ENCODE data around the gene MUC13. TPM values are rescaled to one million over a fixed set of nuclear protein-coding genes. Genes with fewer than 3 reads are reported as not detected.

MUC13 gene
- under 1 TPM in 1 of 4 donors, not detected in 3; 0.19 TPM for total RNA-seq

- no peak for DNase-seq
- H3K36me3 ChIP-seq = no peaks in the 10 kb centered on the region
- H3K27me3 ChIP-seq = no peaks in the 10 kb centered on the region
- H3K4me3 ChIP-seq = no peak within 1 kb of the TSS
- 66 to 78% methylated on average over 5 of the region's 5 CpGs for WGBS, 2 donors
- intact Hi-C loops (cut with DNase I) = no loop called here
- TF ChIP-seq CTCF (IDR thresholded peaks at IDR 0.05) (no peak), POLR2A (IDR thresholded peaks at IDR 0.05) (no peak)
- H3K4me1 ChIP-seq = no peaks in the 10 kb centered on the region
- H3K9me3 ChIP-seq = no peaks in the 10 kb centered on the region
- no peak within 1 kb of the TSS for H3K27ac ChIP-seq
Measured at GRCh38 chr3:124934577-124934976, at the start of gene MUC13. MUC13 (minus strand) TSS chr3:124934751; CDS start chr3:124934712, 39 bp downstream.

- intact Hi-C loops (cut with DNase I) = no loop called here
- Histone ChIP-seq H3K36me3 (peaks cover 0 to 45% (median 5%) of the 10 kb centered on the region in 3 donors), H3K9me3 (no peaks in the 10 kb centered on the region), H3K4me1 (peaks cover 0 to 35% (median 14%) of the 10 kb centered on the region in 3 donors), H3K27ac (no peak overlapping the region), H3K27me3 (no peaks in the 10 kb centered on the region), H3K4me3 (no peak overlapping the region)
- DNase-seq = no peak
- WGBS, 2 donors = 77 to 78% methylated on average over 2 of the region's 2 CpGs
- TF ChIP-seq POLR2A (IDR thresholded peaks at IDR 0.05) = no peak
- TF ChIP-seq CTCF (IDR thresholded peaks at IDR 0.05) = no peak
Measured at GRCh38 chr3:124982855-124983254, 48.3 kb upstream of the MUC13 start.

GRCh38 chr3:124981472-124981871, 46.9 kb upstream of the MUC13 start:
- Histone ChIP-seq H3K27me3 (no peaks in the 10 kb centered on the region), H3K4me3 (no peak overlapping the region), H3K27ac (no peak overlapping the region), H3K36me3 (peaks cover 0 to 50% (median 5%) of the 10 kb centered on the region in 3 donors), H3K9me3 (no peaks in the 10 kb centered on the region), H3K4me1 (peaks cover 0 to 32% (median 13%) of the 10 kb centered on the region in 3 donors)
- no peak for TF ChIP-seq CTCF (IDR thresholded peaks at IDR 0.05)
- no peak for TF ChIP-seq POLR2A (IDR thresholded peaks at IDR 0.05)
- 58 to 65% methylated on average over 1 to 5 of the region's 5 CpGs for WGBS, 2 donors
- intact Hi-C loops (cut with DNase I) = no loop called here
- no peak for DNase-seq

- 88 to 99% methylated on average over 7 of the region's 7 CpGs for WGBS, 2 donors
- Histone ChIP-seq H3K27ac (no peak overlapping the region), H3K27me3 (no peaks in the 10 kb centered on the region), H3K4me3 (no peak overlapping the region), H3K4me1 (peaks cover 0 to 12% (median 0%) of the 10 kb centered on the region in 3 donors), H3K36me3 (peaks cover 0 to 72% (median 7%) of the 10 kb centered on the region in 3 donors), H3K9me3 (no peaks in the 10 kb centered on the region)
- DNase-seq = no peak
- TF ChIP-seq CTCF (IDR thresholded peaks at IDR 0.05) = no peak
- no peak for TF ChIP-seq POLR2A (IDR thresholded peaks at IDR 0.05)
- intact Hi-C loops (cut with DNase I) = no loop called here
Measured at GRCh38 chr3:124978627-124979026, 44.1 kb upstream of the MUC13 start.

- Histone ChIP-seq H3K36me3 (peaks cover 4 to 85% (median 4%) of the 10 kb centered on the region in 3 donors), H3K4me3 (no peak overlapping the region), H3K27me3 (no peaks in the 10 kb centered on the region), H3K9me3 (no peaks in the 10 kb centered on the region), H3K4me1 (no peaks in the 10 kb centered on the region), H3K27ac (no peak overlapping the region)
- no peak for TF ChIP-seq CTCF (IDR thresholded peaks at IDR 0.05)
- TF ChIP-seq POLR2A (IDR thresholded peaks at IDR 0.05) = no peak
- no peak for DNase-seq
- intact Hi-C loops (cut with DNase I) = no loop called here
- WGBS, 2 donors = 84 to 86% methylated on average over 6 of the region's 6 CpGs
Measured at GRCh38 chr3:124976383-124976782, 41.8 kb upstream of the MUC13 start.

Measured in esophagus squamous epithelium (tissue), 5 donors.